Measurements from ENCODE around the gene ARHGAP6.

The ARHGAP6 gene

GRCh38 chrX:11113731-11114130 lies 552.0 kb downstream of the ARHGAP6 start:
- POLR2A ChIA-PET: no interaction called here
- DNase-seq (ENCODE audit: low read depth, low spot score): no peak
- H3K4me3 ChIP-seq (ENCODE audit: low read depth, low read length): no peak overlapping the region
- CTCF ChIA-PET: interaction anchor here (1.6 kb wide), 1 partner anchor 923 kb away, joined by 7 read pairs; no protein-coding TSS in a partner anchor
- TF ChIP-seq CTCF (IDR thresholded peaks at IDR 0.05; ENCODE audit: insufficient read depth, low read length, missing control alignments): no peak

GRCh38 chrX:11111947-11112346 lies 553.8 kb downstream of the ARHGAP6 start:
- H3K4me3 ChIP-seq (ENCODE audit: low read depth, low read length): peak overlapping the region; percentile 79
- DNase-seq (ENCODE audit: low read depth, low spot score): no peak
- POLR2A ChIA-PET: no interaction called here
- CTCF ChIA-PET: interaction anchor here (0.9 kb wide), 1 partner anchor 342 kb away, joined by 3 read pairs; no protein-coding TSS in a partner anchor
- no peak for TF ChIP-seq CTCF (IDR thresholded peaks at IDR 0.05; ENCODE audit: insufficient read depth, low read length, missing control alignments)

- POLR2A ChIA-PET: interaction anchor here (0.6 kb wide), 1 partner anchor 162 kb away, joined by 3 read pairs; no protein-coding TSS in a partner anchor
- peak; percentile 0 for TF ChIP-seq CTCF (IDR thresholded peaks at IDR 0.05; ENCODE audit: insufficient read depth, low read length, missing control alignments)
- CTCF ChIA-PET: interaction anchor here (0.9 to 1.7 kb wide), 4 partner anchors 10 to 921 kb away, joined by 3 to 6 read pairs (median 3); no protein-coding TSS in a partner anchor
- no peak for DNase-seq (ENCODE audit: low read depth, low spot score)
- H3K4me3 ChIP-seq (ENCODE audit: low read depth, low read length): peak within 1 kb of the TSS; percentile 79
Observed at GRCh38 chrX:11111037-11111851, 554.5 kb downstream of the ARHGAP6 start, which contains the start of gene HCCS. Gene HCCS, plus strand, starts transcription at chrX:11111332. Its CDS starts 729 bp downstream, at chrX:11112061.

- TF ChIP-seq CTCF (IDR thresholded peaks at IDR 0.05; ENCODE audit: insufficient read depth, low read length, missing control alignments): no peak
- ChIA-PET CTCF (interaction anchor here (0.9 to 1.7 kb wide), 3 partner anchors 9 to 920 kb away, joined by 3 to 6 read pairs (median 3); no protein-coding TSS in a partner anchor), POLR2A (no interaction called here)
- no peak for DNase-seq (ENCODE audit: low read depth, low spot score)
- H3K4me3 ChIP-seq (ENCODE audit: low read depth, low read length): no peak overlapping the region
Observed at GRCh38 chrX:11109968-11110367, 555.8 kb downstream of the ARHGAP6 start.

- POLR2A ChIA-PET: no interaction called here
- no peak for TF ChIP-seq CTCF (IDR thresholded peaks at IDR 0.05; ENCODE audit: insufficient read depth, low read length, missing control alignments)
- CTCF ChIA-PET: no interaction called here
- no peak overlapping the region for H3K4me3 ChIP-seq (ENCODE audit: low read depth, low read length)
- no peak for DNase-seq (ENCODE audit: low read depth, low spot score)
Observed at GRCh38 chrX:11108253-11108941, 557.3 kb downstream of the ARHGAP6 start.

GRCh38 chrX:11105080-11105479 lies 560.6 kb downstream of the ARHGAP6 start:
- ChIA-PET CTCF (interaction anchor here (1.1 to 2.7 kb wide), 3 partner anchors 8 to 915 kb away, joined by 4 to 9 read pairs (median 8); no protein-coding TSS in a partner anchor), POLR2A (no interaction called here)
- H3K4me3 ChIP-seq (ENCODE audit: low read depth, low read length): no peak overlapping the region
- TF ChIP-seq CTCF (IDR thresholded peaks at IDR 0.05; ENCODE audit: insufficient read depth, low read length, missing control alignments): no peak
- no peak for DNase-seq (ENCODE audit: low read depth, low spot score)
